ENCODE measurements around the gene SAXO2. TPM values are rescaled to one million over a fixed set of nuclear protein-coding genes. Genes with fewer than 3 reads are reported as not detected.

Gene SAXO2
- total and polyA plus RNA-seq, 2 of the 8 experiments (the other 6 are each of a cell fraction or from before 2014, with no cell fraction given): 3.1 TPM

DNA sequence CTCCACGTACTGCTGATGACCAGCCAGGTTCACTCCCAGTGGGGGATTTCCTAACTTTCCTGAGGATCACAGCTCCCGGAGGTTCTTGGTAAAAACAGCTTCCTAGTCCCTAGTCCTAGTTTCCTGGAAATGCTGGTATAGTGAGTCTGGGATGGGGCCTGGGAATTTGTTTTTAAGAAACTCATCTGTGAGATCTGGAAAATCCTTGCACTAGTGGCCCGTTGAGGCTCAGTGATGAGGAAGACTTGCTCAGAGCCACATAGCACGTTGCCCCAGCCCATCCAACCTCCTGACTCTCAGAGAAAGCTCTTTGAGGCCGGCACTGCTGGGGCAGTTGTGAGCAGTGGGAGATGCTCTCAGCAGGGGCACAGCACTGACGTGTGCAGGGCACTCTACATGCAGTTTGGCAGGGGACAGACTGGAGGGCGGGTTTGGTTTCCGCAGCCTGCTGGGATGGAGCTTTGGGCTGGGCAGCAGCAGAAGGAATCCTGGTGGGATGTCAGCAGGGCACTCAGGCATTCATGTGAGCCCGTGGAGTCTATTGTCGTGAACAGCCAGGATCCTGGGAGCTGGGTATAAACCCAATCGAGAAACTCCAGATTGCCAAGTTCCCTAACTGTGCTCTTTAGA is 31.6 kb downstream of the SAXO2 start (continued):
- TF ChIP-seq, protein P1, sequence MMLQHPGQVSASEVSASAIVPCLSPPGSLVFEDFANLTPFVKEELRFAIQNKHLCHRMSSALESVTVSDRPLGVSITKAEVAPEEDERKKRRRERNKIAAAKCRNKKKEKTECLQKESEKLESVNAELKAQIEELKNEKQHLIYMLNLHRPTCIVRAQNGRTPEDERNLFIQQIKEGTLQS (IDR thresholded peaks at IDR 0.05; ENCODE audit: insufficient read depth, low read depth, low read length): no peak
- TF ChIP-seq NANOG (IDR thresholded peaks at IDR 0.05; ENCODE audit: insufficient read depth, low read depth, low read length, poor library complexity, severe bottlenecking) (no peak), ZNF274 (IDR thresholded peaks at IDR 0.05; ENCODE audit: borderline replicate concordance, extremely low read depth, low read length) (no peak), CBX8 (IDR thresholded peaks at IDR 0.05; ENCODE audit: borderline replicate concordance, low read depth, low read length) (no peak), SP2 (IDR thresholded peaks at IDR 0.05; ENCODE audit: low read length) (no peak), TAF1 (IDR thresholded peaks at IDR 0.05; ENCODE audit: low read depth, low read length) (no peak)
